ENCODE measurements around the gene SCN5A.

The SCN5A gene

GRCh38 chr3:38579551-38580449 is 69.7 kb downstream of the SCN5A start:
- Histone ChIP-seq H3K4me3 (ENCODE audit: low read length) (no peak overlapping the region), H3K27me3 (ENCODE audit: low read depth, low read length) (no peaks in the 10 kb centered on the region), H4K20me1 (ENCODE audit: insufficient read depth, low read length) (no peaks in the 10 kb centered on the region), H3K79me2 (ENCODE audit: low read length) (no peaks in the 10 kb centered on the region), H3K36me3 (replicated peaks; ENCODE audit: low read depth, low read length) (no peaks in the 10 kb centered on the region), H3K27ac (ENCODE audit: low read length) (no peak overlapping the region), H3K4me1 (ENCODE audit: low read length) (peaks cover 17% of the 10 kb centered on the region), H3K9me3 (ENCODE audit: insufficient read depth, low read length) (no peaks in the 10 kb centered on the region), H2AFZ (ENCODE audit: low read depth, low read length) (no peak overlapping the region), H3K9ac (ENCODE audit: low read length) (no peak overlapping the region), H3K4me2 (ENCODE audit: low read length) (peak overlapping the region; percentile 29)
- TF ChIP-seq EZH2phosphoT487 (IDR thresholded peaks at IDR 0.05; ENCODE audit: low read depth) (no peak), CTCF (IDR thresholded peaks at IDR 0.05; ENCODE audit: low read depth, low read length) (no peak)

GRCh38 chr3:38579141-38579540 is 70.3 kb downstream of the SCN5A start:
- no peak for TF ChIP-seq EZH2phosphoT487 (IDR thresholded peaks at IDR 0.05; ENCODE audit: low read depth)
- no peak for TF ChIP-seq CTCF (IDR thresholded peaks at IDR 0.05; ENCODE audit: low read depth, low read length)
- H3K27me3 ChIP-seq (ENCODE audit: low read depth, low read length), result no peaks in the 10 kb centered on the region
- no peaks in the 10 kb centered on the region for H3K36me3 ChIP-seq (replicated peaks; ENCODE audit: low read depth, low read length)

DNA sequence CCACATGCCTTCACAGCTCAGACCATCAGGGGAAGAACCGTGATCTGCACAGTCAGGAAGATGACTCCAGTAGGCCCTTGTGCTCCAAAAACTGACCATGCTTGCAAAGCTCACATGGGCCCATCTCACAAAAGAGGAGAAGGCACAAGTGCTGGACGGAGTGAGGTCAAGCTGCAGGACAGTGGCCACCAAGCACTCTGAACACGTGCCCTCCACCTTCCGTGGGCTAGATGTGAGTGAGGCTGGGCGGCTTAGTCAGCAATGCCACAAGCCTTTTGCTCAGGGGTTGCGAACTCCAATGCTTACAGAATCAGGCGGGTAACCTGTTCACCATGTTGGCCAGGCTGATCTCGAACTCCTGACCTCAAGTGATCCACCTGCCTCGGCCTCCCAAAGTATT is 70.9 kb downstream of the SCN5A start:
- no peak overlapping the region for H3K9ac ChIP-seq (ENCODE audit: low read length)
- no peaks in the 10 kb centered on the region for H3K9me3 ChIP-seq (ENCODE audit: insufficient read depth, low read length)
- H3K4me2 ChIP-seq (ENCODE audit: low read length), result no peak overlapping the region
- peaks cover 17% of the 10 kb centered on the region for H3K4me1 ChIP-seq (ENCODE audit: low read length)
- no peaks in the 10 kb centered on the region for H3K36me3 ChIP-seq (replicated peaks; ENCODE audit: low read depth, low read length)
- no peaks in the 10 kb centered on the region for H3K79me2 ChIP-seq (ENCODE audit: low read length)
- H3K27me3 ChIP-seq (ENCODE audit: low read depth, low read length), result no peaks in the 10 kb centered on the region
- no peaks in the 10 kb centered on the region for H4K20me1 ChIP-seq (ENCODE audit: insufficient read depth, low read length)
- H3K4me3 ChIP-seq (ENCODE audit: low read length), result no peak overlapping the region
- H3K27ac ChIP-seq (ENCODE audit: low read length), result no peak overlapping the region
- no peak overlapping the region for H2AFZ ChIP-seq (ENCODE audit: low read depth, low read length)
- no peak for TF ChIP-seq CTCF (IDR thresholded peaks at IDR 0.05; ENCODE audit: low read depth, low read length)
- TF ChIP-seq EZH2phosphoT487 (IDR thresholded peaks at IDR 0.05; ENCODE audit: low read depth), result no peak

More at GRCh38 chr3:38579141-38579540, 70.3 kb downstream of the SCN5A start:
- Histone ChIP-seq H3K9me3 (ENCODE audit: insufficient read depth, low read length) (no peaks in the 10 kb centered on the region), H3K4me1 (ENCODE audit: low read length) (peaks cover 17% of the 10 kb centered on the region), H2AFZ (ENCODE audit: low read depth, low read length) (no peak overlapping the region), H4K20me1 (ENCODE audit: insufficient read depth, low read length) (no peaks in the 10 kb centered on the region), H3K9ac (ENCODE audit: low read length) (no peak overlapping the region), H3K4me2 (ENCODE audit: low read length) (no peak overlapping the region), H3K79me2 (ENCODE audit: low read length) (no peaks in the 10 kb centered on the region), H3K4me3 (ENCODE audit: low read length) (no peak overlapping the region), H3K27ac (ENCODE audit: low read length) (no peak overlapping the region)

DNA sequence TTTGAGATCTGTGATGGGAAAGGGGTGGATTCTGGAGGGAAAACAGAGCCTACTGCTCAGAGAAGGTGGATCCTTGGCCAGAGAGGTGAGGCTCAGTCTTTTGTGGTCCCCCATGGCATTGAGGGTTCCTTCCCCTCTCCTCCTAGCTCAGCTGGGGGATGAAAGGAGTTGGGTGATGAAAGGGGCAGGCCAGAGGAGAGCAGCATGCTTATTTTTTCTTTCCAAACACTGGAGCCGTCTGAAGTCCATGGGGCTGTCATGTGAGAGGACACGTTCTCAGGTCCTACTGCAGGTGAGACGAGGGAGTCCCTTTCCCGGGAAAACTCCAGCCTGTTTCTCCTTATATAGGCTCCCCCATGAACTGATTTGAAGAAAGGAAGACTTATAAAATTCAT is 71.4 kb downstream of the SCN5A start:
- peaks cover 17% of the 10 kb centered on the region for H3K4me1 ChIP-seq (ENCODE audit: low read length)

More for the DNA sequence above, 71.4 kb downstream of the SCN5A start:
- H3K4me3 ChIP-seq (ENCODE audit: low read length), result no peak overlapping the region
- no peaks in the 10 kb centered on the region for H4K20me1 ChIP-seq (ENCODE audit: insufficient read depth, low read length)
- no peak overlapping the region for H2AFZ ChIP-seq (ENCODE audit: low read depth, low read length)
- no peaks in the 10 kb centered on the region for H3K79me2 ChIP-seq (ENCODE audit: low read length)
- H3K9ac ChIP-seq (ENCODE audit: low read length), result no peak overlapping the region
- no peak overlapping the region for H3K4me2 ChIP-seq (ENCODE audit: low read length)
- H3K36me3 ChIP-seq (replicated peaks; ENCODE audit: low read depth, low read length), result no peaks in the 10 kb centered on the region
- no peak for TF ChIP-seq CTCF (IDR thresholded peaks at IDR 0.05; ENCODE audit: low read depth, low read length)
- no peak for TF ChIP-seq EZH2phosphoT487 (IDR thresholded peaks at IDR 0.05; ENCODE audit: low read depth)
- no peaks in the 10 kb centered on the region for H3K27me3 ChIP-seq (ENCODE audit: low read depth, low read length)
- H3K27ac ChIP-seq (ENCODE audit: low read length), result no peak overlapping the region
- H3K9me3 ChIP-seq (ENCODE audit: insufficient read depth, low read length), result no peaks in the 10 kb centered on the region

Measured in OCI-LY3 (cell line).